Measurements from ENCODE around the gene GRIA4. TPM values are rescaled to one million over a fixed set of nuclear protein-coding genes. Genes with fewer than 3 reads are reported as not detected.

The GRIA4 gene
- 1 to 10 TPM in 1 of 4 donors, under 1 TPM in 3; 0.60 to 7.2 (median 0.73) TPM for polyA plus RNA-seq (ENCODE audit: insufficient read length in 4 of 4)

DNA sequence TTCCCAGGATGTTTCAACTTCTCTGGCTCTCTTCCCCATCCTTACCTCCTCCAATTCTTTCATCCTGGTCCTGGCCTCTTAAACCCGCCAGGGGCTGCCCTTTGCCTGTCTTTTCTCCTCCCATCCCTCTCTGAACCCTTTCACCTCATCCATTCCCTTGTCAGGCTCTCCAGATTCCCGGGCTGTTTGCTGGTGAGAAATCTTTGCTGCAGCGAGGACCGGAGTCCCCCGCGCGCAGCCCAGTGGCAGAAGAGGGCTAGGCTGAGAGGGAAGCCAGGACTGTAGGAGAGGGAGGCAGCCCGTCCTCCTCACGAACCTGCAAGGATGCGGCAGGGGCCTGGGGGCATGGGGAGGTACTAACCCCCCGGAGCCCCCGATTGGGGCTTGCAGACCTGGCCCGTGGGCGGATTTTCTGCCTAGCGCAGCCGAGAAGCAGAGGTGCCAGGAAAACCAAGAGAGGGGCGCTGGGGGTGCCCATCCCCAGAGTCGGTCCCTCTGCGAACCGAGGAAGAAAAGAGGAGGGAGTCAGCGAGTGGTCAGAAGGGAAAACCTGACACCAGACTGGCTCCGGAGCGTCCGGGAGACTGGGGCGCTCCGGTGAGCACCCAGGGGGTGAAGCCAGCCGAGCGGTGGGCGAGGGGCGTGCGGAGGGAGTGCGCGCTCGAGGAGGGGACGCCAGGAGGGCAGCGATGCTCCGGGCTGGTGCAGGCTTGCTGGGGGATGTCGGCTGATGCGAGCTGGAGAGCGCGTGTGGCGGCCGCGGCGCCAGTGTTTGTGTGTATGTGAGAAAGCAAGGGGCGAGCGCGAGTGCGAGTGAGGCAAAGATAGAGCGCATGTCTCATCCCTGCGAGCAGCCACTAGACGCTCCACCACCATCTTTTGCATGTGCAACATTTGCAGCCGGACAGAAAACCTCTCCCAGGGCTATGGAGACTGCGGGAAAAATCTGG lies at the start of gene GRIA4:
Gene GRIA4, plus strand, starts transcription at position 242 of the 950 bp plus-strand sequence. CDS start 925 bp downstream, outside the sequence.
- DNase-seq (ENCODE audit: low read depth in 4 of 4, low spot score in 3 of 4), result no peak

DNA sequence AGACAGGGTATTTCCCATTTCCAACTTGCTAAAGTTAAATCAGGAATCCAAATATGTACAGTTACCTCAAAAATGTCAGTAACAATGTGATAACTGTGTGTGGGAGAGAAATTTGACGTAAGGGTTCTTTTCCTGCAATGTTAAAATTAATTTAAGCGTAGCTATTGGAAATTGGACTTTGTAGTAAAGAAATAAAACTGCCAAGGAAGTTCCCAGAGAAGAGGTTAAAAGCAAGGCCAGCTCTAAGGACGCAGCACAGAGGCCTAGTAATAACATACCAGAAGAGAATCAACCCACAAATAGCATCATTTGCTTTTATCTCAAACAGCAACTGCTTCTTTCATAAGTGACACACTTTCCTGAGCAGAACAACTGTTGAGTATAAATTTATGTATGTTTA lies 36.8 kb upstream of the GRIA4 start:
- no peak for DNase-seq (ENCODE audit: low read depth in 4 of 4, low spot score in 3 of 4)

DNA sequence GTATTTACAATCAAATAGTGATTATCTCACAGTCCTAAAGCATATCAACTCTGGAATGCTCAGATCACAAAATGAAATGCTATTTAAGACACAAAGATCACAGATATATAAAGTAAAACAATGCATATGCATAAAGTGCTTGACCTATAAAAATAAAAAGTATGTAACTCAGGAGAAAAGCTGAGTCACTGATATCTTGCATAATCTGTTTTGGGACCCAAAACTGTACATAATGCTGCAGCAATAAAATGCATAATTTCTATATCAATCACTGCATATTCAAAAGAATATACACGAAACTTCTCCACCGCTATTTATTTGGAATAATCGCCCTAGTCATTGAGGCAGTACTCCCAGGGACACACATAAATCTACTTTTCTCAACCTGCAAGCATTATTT lies 34.9 kb upstream of the GRIA4 start:
- no peak for DNase-seq (ENCODE audit: low read depth in 4 of 4, low spot score in 3 of 4)

DNA sequence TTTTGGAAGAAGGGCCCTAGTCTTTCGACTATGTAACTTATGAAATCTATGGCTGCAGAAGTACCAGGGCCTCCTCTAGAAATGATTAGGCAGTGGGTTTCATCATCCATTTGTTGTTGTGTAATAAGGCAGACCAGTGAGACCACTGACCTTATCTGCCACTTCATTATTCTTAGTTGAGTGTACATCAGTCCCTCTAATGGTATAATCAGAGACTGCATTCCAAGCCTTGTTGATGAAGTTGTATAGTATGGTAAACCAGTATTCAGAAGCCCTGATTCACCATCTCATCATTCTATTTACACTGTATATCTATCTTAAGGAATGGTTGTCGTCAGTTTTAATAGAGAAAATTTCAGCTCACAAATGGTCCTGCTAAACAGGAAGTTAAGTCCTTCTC lies 32.2 kb upstream of the GRIA4 start:
- no peak for DNase-seq (ENCODE audit: low read depth in 4 of 4, low spot score in 3 of 4)

DNA sequence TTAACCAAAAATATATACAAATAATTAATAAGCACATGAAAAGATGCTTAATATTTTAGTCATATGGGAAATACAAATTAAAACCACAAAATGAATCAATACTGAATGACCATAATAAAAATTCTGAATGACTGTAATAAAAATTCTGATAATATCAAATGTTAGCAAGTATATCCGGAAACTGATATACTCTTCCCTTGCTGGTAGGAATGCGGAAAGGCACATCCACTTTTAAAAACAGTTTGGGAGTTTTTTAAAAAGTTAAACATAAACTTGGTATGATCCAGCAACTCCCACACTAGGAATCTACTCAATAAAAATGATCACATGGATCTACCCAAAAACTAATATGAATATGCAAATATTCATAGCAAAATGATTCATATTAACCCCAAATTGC lies 30.8 kb upstream of the GRIA4 start:
- no peak for DNase-seq (ENCODE audit: low read depth in 4 of 4, low spot score in 3 of 4)

DNA sequence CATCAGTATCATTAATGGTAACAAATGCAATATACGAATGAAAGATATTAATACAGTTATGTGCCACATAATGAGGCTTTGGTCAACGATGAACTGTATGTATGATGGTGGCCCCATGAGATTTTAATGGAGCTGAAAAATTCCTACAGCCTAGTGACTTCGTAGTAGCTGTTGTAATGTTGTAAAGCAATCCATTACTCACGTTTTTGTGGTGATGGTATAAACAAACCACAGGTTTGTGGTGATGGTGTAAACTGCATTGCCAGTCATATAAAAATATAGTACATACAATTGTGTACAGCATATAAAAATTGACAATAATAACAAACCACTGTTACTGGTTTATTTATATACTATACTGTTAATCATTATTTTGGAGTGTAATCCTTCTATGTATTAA lies 27.4 kb upstream of the GRIA4 start:
- no peak for DNase-seq (ENCODE audit: low read depth in 4 of 4, low spot score in 3 of 4)

DNA sequence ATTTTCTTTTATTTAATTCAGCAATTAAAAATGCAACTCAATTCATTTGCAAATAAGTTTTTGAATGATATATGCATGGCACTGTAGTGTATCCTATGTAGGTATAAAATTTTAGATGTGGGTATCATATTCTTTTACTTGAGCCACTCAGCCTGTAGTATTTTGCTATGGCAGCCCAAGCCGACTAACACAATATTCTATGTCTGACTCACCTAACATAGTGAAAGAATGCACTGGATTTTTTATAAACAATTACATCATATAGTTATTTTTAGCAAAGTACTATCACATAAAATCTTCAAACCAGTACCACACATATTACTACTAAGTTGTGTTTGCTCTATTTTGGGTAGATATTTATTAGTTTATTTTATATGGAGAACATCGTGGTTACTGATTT lies 21.9 kb upstream of the GRIA4 start:
- DNase-seq (ENCODE audit: low read depth in 4 of 4, low spot score in 3 of 4), result no peak

DNA sequence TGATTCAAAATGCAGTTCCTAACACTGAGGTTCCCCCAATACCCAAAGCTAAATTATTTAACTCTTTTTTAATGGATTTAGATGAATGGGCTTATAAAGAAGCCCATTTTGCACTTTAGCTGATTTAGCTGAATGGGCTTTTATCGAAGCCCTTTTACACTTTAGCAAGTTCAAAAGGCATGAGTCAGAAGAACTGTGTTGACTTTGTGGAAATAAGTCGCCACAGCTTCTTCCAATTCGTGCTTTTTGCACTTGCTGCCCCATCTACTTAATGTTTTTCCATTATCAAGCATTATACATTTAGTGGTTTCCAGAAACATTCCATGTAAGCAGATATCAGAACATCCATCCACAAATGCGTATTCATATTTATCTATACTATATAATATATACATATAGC lies 20.5 kb upstream of the GRIA4 start:
- no peak for DNase-seq (ENCODE audit: low read depth in 4 of 4, low spot score in 3 of 4)

DNA sequence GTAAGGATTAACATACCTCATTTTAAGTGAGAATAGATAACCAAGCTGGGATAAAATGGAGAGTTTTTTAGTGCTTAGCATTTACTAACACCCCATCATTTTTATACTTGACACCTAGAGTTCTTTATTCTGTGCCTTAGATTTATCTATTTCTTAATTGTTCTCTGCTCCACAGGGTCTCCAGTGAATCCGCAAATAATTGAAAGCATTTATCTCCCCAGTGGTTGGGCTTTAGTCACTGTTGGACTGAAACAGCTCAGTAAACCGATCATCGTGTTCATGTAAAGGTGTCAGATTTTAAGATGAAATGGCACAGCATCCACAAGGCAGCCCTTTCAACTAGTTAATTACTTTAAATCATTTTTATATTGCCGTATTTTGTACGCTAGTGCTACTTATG lies 17.8 kb upstream of the GRIA4 start:
- no peak for DNase-seq (ENCODE audit: low read depth in 4 of 4, low spot score in 3 of 4)

DNA sequence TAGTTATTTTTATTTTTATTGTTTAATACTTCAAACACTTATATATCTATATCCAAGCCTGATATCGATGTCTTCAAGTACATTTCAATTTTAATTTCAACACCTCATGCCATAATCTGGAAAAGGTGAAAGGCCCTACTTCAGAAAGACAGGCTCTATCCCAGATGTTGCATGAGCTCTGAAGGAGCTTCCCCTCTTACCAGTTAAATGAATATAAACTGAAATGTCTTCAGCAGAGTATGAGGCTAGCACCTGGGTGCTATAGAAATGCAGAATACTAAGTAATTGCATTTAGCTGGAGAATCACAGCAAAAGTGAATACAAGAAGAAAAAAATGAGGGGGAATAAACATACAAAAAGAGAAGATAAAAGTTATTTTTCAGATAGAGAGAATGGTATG lies 11.5 kb upstream of the GRIA4 start:
- DNase-seq (ENCODE audit: low read depth in 4 of 4, low spot score in 3 of 4), result no peak

DNA sequence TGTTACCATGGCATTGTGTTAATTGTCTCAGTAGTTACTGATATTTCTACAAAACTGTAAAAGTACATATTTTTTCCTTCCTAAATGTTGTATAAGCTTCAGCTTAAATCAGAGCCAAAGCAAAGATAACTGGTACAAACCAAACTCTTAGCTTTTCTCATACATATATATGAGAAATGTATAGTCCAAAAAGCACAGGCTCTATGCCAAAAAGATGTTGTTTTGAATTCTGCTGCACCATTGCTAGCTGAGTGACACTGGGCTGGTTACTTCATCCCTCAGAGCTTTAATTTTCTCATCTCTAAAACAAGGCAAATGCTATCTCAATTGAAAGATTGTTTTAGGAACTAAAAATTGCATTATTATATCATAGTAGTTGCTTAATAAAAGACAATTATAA lies 6.7 kb upstream of the GRIA4 start:
- DNase-seq (ENCODE audit: low read depth in 4 of 4, low spot score in 3 of 4), result no peak

DNA sequence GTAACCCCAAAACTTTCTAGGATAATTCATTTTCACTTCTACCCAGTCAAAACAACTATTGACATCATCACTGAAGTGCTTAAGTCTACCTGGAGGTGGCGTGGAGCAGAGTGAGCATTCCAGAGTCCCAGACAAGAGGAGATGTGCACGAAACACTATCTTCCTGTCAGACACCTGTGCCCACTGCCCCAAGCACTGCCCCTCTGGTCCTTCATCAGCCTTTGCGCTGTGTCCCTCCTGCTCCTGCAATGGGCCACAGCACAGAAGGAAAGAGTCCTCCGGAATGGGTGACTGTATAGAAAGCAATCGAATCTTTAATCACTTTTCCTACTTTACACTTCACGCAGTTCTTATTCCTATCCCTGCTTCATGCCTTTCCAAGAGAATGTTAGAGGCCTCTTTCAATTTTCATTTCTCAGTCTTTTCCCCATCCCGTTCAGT lies 512 bp upstream of the GRIA4 start:
- DNase-seq (ENCODE audit: low read depth in 4 of 4, low spot score in 3 of 4), result no peak

DNA sequence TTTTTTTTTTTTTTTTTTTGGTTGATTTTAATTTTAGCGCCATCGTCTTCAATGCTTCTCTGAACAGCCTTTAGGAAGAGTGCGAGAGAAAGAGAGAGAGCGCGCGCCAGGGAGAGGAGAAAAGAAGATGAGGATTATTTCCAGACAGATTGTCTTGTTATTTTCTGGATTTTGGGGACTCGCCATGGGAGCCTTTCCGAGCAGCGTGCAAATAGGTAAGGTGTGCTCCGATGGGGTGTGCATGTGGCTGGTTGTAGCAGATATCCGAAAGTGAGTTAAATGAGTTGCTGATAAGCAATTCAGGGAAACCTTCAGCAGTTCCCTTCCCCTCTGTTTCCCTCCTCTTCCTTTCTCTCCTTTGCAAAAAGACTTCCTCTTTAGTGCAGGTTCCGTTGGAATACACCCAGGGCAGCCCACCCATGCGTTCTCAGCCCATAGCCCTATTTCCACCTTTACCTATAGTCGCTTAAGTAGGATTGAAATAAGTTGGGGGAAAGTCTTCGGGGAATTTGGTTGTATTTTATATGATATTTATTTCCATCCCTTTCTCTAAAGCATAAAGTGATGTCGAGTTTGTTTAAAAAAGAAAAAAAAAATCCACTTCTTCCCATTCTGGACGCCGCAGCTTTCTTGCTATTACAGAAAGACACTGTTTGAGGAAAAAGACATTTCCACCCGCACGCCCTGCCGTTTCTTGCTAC lies 1.1 kb downstream of the GRIA4 start:
- no peak for DNase-seq (ENCODE audit: low read depth in 4 of 4, low spot score in 3 of 4)

DNA sequence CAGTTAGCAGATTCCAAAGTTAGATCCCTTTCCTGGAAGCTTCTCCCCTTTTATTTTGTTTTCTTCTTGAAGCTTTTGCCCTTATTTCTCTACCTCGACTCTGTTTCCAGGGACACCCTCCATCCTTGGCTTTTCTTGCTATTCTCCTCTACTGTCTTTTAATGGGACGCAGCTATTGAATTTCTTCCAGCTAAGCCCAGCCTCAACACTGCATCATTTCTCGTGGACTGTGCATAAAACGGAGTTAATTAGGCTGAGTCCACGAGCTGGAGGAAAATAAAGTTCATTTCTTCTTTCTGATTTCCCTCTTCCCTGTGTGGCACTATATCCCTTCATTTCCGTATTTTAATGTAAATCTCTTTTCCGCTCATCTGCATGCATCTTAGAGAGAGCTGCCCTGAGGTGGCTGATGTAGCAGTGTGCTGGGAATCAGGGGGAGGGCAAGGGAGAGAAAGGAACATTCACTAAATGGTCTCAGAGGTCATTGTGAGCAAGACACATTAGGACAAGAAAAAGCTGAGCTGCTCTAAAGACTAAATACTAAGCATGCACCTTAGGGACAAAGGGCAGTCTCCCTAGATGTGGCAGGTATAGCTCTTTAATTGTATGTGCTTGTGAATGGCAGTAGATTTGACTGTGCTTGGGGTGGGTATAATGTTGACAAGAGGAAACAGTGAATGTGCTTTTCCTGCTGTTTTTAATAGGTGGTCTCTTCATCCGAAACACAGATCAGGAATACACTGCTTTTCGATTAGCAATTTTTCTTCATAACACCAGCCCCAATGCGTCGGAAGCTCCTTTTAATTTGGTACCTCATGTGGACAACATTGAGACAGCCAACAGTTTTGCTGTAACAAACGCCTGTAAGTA lies 1.9 kb downstream of the GRIA4 start:
- DNase-seq (ENCODE audit: low read depth in 4 of 4, low spot score in 3 of 4), result no peak

DNA sequence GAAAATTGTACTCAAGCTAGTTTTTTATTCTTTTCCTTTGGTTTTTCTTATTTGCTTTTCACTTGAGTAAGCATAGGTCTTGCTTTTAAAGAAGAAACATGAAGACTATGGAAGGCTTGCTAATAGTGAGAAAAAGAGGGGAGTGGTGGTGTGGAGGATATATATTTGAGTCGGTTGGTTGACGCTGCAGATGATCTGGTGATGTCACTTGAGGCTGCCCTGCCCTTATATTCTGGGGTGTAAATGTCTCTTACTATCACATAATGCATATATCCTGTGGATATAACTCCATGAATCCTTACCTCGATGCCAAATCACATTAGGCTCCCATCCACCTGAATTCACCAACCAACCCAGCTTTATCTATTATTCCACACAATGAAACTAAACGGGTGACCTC lies 2.9 kb downstream of the GRIA4 start:
- no peak for DNase-seq (ENCODE audit: low read depth in 4 of 4, low spot score in 3 of 4)

DNA sequence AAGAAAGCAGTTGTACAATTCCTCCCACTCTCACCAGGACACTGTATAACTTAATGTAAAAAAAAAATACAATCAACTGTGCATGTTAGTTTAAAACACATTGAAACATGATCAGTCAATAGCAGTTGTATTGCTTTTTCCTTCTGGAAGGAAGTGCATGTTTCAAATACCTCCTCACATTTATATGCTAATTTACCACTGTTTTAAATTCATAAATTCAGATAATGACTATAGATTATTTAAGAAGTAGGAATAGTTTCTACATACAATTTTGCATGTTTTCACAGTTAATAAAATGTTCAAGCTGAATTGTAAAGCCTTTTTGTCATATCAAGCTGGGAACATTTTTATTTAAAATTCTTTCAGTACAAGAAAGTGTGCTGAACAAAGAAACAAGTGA lies 3.3 kb downstream of the GRIA4 start:
- no peak for DNase-seq (ENCODE audit: low read depth in 4 of 4, low spot score in 3 of 4)

DNA sequence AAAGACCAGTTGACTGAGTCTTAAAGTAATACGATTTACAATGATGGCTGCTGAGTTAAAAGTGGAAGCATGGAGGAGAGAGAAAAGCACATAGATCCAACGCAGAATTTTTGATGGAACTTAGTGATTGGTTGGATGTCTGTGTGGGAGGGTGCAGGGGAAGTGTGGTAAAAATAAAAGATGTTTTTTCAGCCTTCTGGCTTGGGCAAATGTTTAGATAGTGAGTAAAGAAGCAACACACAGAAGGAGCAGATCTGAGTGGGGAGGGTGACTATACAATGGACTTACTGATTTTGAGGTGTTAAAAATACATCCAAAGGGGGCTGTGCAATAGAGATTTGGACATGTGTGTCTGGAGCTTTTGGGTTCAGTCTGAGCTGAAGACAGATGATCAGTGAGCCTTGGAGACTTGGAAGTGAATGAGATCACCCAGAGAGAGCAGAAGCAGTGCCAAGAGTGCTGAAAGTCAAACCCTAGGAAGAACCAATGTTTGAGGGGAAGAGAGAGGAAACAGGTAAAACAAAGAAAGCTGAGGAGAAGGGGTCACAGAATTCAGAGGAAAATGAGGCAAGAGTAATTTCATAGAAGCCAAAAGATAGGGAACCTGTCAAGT lies 8.6 kb downstream of the GRIA4 start:
- no peak for DNase-seq (ENCODE audit: low read depth in 4 of 4, low spot score in 3 of 4)

DNA sequence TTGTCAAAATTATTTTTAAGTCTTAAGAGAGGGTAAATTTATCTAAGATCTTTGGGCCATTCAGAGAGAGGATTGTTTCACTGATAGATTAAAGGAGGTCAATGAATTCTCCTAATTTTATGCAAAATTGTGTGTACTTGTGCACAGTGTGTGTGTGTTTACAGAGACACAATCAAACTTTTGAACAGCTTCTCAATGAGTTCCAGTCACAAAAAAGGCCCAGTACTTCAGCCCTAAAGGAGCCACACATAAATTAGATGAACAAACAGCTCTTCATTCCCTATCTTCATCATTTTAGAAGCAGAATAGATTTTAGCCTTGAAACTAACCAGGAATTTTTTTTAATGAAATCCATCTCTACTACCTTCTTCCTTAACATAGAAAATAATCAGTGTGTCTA lies 9.7 kb downstream of the GRIA4 start:
- no peak for DNase-seq (ENCODE audit: low read depth in 4 of 4, low spot score in 3 of 4)

DNA sequence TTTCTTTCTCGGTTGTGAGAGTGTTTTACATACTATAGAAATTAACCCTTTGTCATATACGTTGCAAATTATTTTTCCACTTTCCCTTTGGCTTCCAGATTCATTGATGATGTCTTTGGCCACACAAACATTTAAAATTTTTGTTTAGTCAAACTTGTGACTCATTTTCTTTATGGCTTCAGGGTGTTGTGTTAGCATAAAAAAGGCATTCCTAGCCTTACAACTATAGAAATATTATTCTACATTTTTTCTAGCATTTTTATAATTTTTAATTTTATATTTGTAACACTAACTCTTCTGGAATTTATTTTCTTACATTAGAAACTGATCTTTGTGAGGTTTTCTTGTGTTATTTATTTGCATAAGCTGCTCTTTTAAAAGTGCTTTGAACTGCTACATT lies 12.1 kb downstream of the GRIA4 start:
- DNase-seq (ENCODE audit: low read depth in 4 of 4, low spot score in 3 of 4), result no peak

DNA sequence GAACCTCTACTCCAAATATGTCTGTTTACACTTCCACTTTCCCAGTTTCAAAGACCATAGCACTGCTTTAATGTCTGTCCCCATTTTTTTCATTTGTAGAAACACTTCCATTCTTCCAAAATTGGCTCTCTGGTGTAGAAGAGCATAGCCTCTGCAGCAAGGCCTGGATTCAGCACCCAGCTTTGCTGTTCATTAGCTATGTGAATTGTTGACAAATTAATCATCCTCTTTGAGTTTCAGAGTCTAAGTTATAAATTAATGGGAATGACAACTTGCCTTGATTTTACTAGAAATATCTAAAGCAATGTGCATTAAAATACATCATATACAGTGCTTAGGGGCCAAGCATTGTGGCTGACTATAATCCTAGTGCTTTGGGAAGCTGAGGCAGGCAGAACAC lies 22.4 kb downstream of the GRIA4 start:
- DNase-seq (ENCODE audit: low read depth in 4 of 4, low spot score in 3 of 4), result no peak

DNA sequence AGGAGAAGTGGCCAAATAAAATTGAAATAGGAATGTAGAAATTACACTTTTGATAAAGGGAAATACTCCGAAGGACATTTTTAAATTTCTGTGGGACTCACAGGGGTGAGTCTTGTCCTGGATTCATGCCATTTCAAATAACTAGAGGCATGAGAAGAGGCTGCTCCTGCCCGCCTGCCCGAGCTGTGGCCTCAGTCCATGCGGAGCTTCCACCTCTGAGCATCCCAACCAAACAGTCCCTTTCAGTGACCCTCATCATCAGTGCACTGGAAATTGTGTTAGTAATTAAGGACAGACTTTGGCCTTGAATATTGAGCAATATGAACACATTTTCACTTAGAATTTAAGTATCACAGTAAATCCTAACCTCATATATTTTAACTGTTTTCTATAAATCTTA lies 25.6 kb downstream of the GRIA4 start:
- DNase-seq (ENCODE audit: low read depth in 4 of 4, low spot score in 3 of 4), result no peak

All from left renal pelvis (tissue), 4 donors.